Activated CD8-positive, alpha-beta memory T cell treated with anti-CD3 and anti-CD28 coated beads, Interleukin-2, amount 50 U/mL, for 1 hour (primary cell): Measurements from ENCODE around the gene PCDHGC4.

ENCODE experiments used
- DNase-seq: peaks from one replicate; pipeline ENCODE4 v3.0.0-alpha.2; 2020; ENCODE audit errors: extremely low read depth

Gene PCDHGC4

DNA sequence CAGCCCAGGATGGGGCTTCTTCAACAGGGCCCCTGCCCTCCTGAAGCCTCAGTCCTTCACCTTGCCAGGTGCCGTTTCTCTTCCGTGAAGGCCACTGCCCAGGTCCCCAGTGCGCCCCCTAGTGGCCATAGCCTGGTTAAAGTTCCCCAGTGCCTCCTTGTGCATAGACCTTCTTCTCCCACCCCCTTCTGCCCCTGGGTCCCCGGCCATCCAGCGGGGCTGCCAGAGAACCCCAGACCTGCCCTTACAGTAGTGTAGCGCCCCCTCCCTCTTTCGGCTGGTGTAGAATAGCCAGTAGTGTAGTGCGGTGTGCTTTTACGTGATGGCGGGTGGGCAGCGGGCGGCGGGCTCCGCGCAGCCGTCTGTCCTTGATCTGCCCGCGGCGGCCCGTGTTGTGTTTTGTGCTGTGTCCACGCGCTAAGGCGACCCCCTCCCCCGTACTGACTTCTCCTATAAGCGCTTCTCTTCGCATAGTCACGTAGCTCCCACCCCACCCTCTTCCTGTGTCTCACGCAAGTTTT lies 27.6 kb downstream of the PCDHGC4 start:
- DNase-seq: peak; percentile 55

DNA sequence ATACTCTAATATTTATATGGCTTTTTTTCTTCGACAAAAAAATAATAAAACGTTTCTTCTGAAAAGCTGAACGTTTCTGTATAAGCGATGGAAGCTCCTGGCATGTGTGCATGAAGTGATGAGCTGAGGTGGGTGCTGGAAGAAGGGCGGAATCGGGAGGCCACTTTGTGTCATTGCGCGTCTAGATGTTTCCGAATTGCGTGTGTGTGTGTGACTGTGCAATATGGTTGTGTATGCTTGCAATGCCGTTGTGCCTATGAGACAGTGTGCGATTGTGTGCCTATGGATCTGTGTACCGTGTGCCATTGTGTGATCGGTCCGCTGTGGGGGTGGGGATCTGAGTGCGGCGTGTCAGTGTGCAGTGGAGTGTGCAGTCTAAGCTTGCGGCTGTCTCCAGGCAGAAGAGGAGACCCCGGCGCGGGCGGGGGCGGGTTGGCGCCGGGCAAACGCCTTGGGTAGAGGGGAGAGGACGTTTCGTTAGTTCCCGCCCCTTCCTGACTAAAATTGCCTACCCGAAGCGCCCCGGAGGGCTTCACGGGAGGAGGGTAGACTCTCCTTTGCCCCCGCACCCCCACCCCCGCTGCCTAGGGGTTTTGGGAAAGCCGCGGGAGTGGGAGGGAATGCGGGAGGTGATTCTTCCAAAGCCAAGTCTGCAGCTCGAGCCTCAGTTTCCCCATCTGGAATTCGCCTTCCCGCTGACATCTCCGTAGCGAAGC lies 28.2 kb downstream of the PCDHGC4 start:
- DNase-seq: no peak

DNA sequence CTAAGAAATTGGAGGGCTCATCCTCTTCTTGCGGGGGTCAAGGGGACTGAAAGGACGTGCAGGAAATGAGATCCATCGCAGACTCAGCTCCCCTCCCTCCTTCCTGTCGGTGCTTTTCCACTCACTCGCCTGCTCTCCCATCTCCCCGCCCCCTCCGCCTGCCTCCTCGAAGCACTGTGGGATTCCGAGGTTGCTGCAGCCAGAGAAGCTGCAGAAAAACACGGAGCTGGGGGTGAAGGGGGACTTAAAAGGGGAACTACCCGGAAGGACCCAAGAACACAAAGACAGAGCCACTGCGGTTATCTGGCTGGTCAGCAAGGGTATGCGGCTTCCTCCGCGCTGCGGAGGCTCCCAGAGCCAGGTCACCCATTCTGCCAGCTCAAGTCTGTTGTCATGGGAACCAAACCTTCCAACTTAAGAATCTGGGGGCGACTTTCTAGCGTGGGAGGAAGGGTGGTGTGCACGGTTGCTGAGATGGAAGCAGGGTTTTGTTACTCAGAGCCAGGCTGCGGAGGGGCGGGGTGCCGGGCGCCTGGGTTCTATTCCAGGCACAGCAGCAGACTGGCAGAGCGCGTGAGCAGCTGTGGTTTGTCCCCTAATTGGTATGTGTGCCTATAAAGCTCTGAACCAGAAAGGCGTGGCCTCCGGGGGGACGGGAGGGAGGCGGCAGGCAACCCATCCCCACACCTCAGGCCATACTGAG lies 28.9 kb downstream of the PCDHGC4 start:
- peak; percentile 20 for DNase-seq

DNA sequence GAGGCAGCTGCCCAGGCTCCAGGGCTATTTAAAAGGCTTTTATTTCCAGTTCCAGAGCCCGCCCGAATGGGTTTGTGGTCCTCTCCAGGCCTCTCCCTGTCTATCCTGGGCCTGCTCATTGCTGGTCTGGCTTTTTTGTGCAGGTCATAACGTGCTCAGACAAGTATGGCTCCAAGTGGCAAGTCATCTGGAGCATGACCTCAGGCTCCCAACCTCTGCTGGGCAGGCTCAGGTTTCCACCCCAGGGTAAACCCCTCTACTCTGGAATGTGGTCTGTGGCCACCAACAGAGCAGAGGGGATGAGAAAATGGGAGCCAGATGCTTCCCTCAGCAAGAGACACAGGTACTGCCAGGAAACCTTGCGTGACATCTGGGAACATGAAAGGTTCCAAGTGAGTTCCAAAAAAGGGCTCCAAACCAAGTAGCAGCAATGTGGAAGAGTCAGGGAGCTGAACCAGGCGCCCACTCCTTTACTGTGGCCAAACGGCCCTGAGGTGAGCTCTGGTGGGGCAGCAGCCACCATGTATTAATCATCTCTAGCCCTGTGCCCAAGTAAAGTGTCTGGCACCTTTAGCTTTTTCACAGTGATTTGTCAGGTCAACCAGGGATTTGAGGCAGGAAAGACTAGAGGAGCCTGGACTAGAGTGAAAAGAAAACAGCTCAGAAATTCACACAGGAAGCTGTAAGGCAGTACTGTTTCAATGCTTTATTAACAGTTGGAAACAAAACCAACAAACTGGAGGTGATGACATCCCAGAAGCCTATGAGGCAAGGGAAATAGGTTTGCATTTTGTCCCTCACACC lies 29.7 kb downstream of the PCDHGC4 start:
- no peak for DNase-seq

DNA sequence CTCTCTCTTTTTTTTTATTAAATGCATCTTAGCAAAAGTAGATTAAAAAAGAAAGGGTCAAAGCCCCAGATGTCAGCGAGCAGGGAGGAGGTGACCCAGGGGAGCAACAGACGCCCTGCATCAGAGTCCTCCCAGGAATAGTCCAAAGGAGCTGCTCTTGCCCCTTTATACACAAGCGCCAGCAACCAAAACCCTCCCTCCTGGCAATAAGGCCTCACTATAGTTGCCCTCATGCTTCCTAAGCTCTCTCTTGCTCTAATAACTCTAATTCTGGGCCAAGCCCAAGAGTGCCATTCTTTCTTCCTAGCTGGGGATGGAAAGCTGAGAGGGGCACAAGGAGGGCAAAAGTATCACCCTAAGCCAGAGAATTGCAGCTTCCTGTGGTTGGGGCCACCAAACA lies 30.3 kb downstream of the PCDHGC4 start:
- DNase-seq: no peak

DNA sequence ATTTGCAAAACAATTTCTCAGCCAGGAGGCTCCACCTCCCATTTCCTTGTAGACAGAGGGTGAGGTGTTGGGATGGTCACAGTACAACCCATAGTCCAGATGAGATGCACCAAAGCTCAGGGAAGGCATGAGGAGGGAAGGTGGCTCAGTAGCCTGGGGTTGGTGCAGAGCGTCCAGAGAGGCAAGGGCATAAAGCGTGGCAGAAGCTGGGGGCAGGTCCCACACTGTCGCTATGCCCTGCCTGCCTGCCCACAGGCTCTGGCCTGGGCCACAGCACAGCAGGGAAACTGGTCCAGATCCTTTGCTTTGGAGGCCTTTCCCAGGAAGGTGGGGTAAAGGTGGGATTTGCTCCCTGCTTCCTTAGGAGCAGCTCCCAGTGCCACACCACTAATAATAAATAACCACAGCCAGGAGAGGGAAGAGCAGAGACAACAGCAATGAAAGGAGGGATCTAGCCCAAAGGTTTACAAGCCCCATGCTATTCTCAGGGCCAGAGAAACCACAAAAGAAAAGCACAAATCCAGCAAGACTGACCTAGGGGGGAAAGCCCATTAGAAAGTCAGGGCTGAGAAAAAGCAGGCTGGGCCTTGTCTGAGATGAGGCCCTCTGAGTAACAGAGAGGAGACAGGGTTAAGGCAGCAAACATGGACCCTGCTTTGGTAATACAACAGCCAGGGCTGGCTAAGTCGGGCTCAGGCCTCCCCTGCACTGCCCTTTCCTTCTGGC lies 31.3 kb downstream of the PCDHGC4 start:
- DNase-seq: no peak

DNA sequence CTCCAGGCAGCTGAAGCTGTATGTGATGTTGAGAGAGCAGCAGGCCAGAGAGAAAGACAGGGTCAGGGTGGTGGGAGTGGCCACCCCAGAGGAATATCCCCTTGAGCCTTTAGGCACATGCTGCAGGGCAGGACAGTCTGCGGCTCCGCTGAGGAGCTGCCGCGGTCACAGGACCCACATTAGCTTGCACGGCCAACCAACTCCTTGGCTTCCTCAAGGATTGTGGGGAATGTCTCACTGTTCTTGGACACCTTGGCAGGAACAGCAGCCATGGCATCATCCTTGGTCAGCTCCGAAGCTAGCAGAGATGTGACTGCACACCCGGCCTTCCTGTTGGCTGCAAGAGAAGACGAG lies 31.8 kb downstream of the PCDHGC4 start:
- no peak for DNase-seq

DNA sequence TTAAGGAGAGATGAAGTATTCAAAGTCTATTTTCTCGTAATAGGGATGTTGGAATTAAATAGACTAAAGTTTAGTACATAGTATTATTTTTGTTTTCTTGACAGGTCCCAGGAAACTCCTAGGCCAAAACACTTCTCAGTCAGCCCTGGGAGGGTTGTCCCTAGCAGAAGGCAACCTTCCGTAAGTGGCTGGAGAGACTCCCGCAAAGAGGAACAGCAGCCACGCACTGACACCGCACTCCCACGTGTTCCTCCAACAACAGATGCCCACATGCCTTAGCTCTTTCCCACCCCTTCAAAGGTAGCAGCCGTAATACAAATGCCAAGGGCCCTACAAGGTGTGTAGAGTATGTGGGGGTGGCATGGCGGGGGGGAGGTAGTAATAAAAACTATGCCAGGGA lies 32.5 kb downstream of the PCDHGC4 start:
- no peak for DNase-seq

DNA sequence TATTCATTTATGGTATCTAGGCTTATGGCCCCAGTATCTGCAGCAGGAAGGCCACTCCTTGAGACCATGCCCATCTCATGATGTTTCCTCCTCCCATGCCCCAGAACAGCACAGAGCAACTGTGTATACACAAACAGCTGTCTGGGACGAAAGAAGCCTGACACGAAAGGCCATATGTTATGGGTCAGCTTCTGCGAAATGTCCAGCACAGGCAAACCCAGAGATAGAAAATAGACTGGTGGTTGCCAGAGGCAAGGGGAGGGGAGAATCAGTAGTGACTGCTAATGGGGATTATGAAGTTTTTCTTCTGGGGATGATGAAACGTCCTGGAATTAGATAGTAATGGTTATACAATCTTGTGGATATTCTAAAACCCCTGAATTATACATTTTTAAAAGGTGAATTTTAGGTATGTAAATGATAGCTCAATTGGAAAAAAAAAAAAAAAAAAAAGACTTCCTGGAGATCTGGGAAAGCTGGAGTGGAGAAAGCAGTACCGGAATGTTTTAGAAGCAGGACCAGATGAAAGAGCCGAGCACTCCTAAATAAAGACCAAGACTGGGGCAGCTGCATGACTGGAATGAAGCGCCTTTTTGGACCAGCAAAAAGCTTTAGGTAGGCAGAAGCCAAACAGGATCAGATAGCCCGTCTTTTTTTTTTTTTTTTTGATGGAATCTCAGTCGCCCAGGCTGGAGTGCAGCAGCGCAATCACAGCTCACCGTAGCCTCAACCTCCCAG lies 33.2 kb downstream of the PCDHGC4 start:
- no peak for DNase-seq

DNA sequence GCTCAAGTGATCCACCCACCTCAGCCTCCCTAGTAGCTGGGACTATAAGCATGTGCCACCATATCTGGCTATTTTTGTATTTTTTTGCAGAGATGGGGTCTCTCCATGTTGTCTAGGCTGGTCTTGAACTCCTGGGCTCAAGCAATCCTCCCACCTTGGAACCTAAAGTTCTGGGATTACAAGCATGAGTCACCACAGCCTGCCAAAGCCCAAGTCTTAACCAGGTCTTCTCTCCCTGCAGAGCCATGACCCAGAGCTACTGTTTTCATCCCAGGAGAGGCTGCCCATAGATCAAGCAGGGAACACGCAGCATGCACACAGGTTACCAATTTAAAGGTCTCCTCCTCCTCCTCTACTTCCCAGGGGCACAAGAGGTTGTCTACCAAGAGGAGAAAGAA lies 33.8 kb downstream of the PCDHGC4 start:
- DNase-seq: no peak

DNA sequence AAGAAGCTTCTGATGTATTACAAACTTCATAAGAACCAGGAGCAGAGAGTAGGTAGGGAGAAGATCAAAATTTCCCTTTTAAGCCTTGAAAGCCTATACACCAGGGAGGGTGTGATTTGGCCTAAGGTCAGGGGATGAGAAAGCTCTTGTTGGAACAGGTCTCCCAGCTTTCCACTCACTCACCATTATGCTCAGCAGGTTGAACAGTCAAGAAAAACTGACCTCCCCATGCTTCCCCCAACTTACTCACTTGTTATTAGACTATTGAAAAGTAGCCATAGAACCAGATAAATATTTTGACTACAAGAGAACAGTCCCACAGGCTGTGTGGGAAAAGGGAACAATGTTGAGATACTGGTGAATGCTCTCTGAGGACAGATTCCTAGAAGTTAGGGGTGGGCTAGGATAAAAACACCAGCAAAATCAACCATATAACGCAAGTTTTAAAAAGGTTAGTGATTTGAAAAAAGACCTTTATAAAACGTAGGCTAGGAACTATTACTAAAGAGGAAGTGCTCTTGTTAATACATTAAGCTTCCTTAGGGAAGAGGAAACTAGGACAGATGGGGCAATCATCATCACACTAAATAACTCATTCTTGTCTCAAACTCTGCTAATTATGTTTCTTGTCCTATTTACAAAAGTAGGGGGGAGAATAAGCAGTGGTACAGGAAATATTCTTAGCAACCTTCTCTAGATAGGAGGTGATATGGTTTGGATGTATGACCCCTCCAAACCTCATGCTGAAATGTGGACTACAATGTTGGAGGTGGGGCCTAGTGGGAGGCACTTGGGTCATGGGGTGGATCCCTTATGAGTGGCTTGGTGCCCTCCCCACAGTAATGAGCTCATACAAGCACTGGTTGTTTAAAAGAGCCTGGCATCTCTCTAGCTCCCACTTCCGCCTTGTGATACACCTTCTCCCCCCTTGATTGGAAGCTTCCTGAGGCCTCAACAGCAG lies 35.1 kb downstream of the PCDHGC4 start:
- DNase-seq: no peak

DNA sequence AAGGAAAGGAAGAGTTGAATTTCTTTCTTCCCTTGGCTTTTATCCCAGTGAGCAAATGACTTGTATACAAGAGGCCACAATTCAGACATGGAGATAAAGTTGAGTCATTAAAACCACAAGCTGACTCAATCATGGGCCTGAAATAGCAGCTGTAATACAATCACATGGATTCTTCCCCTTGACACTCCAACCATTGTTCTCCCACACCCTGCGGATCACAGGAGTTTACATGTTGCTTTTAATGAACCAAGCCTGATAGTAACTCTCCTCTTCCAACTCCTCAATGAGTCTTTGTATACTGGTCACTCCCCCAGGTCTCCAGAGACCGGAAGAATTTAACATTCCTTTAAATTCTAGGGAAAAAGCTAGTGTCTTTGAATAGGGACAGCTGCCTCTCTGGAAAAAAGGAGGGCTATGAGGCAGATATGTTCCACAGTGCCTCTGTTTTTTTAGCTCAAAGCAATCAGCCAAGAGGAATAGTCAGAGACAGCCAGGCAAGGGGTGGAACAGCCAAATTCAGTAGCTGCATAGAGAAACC lies 36.5 kb downstream of the PCDHGC4 start:
- no peak for DNase-seq

DNA sequence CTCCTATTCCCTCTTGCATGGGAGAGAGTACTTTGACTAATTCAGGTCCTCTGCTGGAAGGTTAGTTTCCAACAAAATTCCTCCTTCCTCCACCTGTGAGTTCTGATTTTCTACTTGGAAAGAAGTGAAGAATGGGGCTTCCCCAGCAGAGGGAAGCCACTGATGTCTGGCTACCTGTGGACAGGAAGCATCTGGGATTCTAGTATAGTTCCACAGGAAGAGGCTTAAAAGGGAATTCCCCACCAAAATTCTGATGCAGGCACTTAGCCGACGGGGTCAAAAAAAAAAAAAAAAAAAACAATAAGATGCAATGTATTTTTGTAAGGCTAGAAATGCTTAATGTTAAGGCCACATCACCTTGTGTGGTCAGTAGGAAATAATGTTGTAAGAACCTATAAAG lies 37.5 kb downstream of the PCDHGC4 start:
- DNase-seq: no peak

DNA sequence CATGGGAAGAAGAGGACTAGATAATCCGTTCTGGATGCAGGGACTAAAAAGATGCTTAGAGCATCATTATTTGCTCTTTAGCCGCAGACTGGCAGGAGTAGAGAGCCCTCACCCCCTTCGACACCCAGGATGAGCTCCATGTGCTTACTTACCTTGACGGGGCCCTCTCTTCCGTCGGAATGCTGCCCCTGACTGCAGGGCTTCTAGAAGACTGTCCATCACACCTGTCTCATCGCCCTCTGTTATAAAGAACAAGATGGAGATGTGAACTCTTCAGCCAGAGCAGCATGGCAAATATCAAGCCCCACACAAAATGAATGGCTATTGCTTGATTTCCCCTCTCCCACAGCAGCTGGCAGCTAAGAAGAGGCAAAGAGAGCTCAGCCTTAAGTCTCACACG lies 39.2 kb downstream of the PCDHGC4 start:
- DNase-seq: no peak

DNA sequence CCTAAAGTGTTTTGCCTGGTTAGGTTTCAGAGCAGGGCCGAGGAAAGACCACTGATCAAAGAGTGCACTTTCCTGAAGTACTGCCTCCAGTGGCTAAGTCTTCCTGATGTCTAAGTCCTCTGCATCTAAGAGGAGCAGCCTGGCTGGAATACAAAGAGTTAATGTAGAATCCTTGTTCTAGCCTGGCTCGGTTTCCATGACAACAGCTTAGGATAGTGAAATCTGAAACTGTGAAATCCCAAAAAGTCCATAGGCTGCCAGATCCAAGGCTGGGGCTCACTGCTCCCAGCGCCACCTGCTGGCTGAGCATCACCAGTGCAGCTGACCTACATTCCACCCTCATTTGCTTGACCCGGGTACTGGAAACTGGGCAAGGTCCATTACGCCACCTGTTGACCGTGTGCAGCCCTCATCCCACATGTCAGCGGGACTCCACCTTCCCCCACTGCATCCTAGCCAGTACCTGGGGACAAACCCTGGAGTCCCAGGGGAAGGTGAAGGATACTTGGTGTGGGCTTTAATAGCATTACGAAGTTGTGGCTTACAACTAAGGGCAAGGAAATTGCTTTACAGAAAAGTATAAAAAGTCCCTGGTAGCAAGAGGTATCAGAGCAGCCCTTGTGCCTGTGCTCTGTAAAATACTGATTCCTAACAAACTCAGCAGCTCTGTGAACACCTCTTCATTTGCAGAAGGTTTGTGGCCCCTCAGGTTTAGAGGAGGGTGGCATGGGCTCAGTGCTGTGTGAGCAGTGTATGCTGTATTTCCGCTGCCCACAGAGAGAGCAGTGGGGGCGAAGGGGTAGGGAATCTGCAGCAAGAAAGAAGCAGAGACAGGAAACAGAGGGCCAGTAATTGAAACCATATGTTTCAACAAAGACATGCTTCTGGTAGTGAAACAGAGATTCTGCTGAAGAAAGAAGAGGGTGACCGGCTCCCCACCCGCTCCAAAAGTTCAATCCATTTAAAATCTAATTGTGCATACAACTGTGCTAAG lies 40.1 kb downstream of the PCDHGC4 start:
- DNase-seq: no peak

DNA sequence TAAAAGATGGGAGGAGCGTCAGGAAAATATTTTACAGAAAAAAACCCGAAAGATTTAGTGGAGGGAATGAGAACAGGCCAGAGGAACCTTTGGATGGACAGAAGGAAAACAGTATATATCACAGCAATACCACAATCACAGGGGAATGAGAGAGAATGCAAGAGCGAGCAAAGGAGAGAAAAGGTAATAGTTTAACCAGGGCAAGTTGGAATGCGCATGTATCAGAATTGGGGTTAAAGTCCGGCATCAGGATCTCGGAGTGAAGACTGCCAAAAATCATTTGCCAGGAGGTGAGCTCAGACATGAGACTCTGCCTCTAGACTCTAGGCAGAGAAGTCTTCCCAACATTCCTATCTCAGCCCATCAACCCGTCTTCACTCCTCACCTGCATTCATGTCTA lies 40.8 kb downstream of the PCDHGC4 start:
- DNase-seq: no peak

DNA sequence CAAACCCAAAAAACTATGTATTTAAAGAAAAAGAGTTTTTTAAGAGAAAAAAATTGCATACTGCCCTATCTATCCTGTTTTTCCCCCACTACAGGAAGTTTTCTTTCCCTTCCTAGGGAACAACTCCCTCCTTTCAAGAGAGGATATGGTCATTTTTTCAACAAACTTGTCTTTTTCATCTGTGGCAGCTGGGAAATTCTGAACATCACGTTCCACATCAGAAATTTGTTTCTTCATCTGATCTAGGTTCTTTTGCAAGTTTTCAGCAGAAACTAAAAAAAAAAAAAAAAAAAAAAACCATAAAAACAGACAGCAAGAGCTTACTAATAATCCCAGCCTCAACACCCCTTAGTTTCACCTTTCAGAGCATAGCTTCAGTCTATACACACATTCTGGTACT lies 42.6 kb downstream of the PCDHGC4 start:
- DNase-seq: no peak

DNA sequence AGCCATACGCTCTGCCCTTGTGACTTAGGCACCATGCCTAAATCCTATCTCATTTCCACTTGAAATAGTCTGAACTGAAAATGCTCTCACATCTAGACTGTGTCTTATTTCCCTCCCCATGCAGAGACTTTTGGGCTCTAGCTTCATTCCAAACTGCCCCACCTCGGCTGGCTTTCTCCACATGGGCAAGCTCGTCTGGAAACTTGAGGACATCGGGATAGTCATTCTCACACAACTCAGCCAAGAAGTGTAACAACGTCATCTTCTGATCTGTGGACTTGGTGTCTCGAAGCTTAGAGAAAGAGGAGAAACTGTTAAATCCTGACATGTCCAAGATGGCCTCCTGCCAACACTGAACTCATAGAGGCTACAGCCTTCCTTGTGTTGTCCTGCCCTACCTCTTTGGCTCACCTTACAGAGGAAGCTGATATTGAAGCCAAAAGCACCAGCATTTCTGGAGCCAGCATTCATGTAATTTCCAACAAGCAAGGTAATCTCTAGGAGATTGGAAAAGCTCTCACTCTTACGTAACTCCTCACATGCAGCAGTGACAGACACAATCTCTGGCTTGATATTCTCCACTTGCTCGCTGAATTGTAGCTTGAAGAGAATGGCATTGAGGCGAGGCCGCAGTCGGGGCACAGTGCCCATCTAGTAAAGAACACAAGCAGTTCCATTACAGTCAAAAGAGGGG lies 43.6 kb downstream of the PCDHGC4 start:
- no peak for DNase-seq
